Stimulated activated effector memory CD8-positive, alpha-beta T cell treated with anti-CD3 and anti-CD28 coated beads, Interleukin-12 subunit alpha, Interleukin-12 subunit beta, amount 100 ng/mL, for 72 hours (primary cell): ENCODE data around the gene CALCA.

Experiments used
- ATAC-seq: fragments of 150-1000 bp; cut with Tn5 transposase; 2 replicates; pipeline ENCODE4 v1.10.0; 2021
- DNase-seq, 2 donors: peaks; one replicate each; pipeline ENCODE4 v3.0.0; 2021 to 2022; ENCODE audit warnings: low spot score in 2 of 2
- H3K27ac Mint-ChIP-seq: one replicate; pipeline ENCODE4 v1.8.0; 2022; ENCODE audit warnings: mild to moderate bottlenecking, mixed read lengths
- H3K36me3 Mint-ChIP-seq: one replicate; pipeline ENCODE4 v1.8.0; 2022; ENCODE audit warnings: mild to moderate bottlenecking, mixed read lengths
- H3K4me1 Mint-ChIP-seq: one replicate; pipeline ENCODE4 v1.8.0; 2022; ENCODE audit warnings: mixed read lengths
- H3K4me3 Mint-ChIP-seq: one replicate; pipeline ENCODE4 v1.8.0; 2022; ENCODE audit warnings: mild to moderate bottlenecking, mixed read lengths
- H3K9me3 Mint-ChIP-seq: one replicate; pipeline ENCODE4 v1.8.0; 2022; ENCODE audit warnings: mixed read lengths

Gene CALCA

DNA sequence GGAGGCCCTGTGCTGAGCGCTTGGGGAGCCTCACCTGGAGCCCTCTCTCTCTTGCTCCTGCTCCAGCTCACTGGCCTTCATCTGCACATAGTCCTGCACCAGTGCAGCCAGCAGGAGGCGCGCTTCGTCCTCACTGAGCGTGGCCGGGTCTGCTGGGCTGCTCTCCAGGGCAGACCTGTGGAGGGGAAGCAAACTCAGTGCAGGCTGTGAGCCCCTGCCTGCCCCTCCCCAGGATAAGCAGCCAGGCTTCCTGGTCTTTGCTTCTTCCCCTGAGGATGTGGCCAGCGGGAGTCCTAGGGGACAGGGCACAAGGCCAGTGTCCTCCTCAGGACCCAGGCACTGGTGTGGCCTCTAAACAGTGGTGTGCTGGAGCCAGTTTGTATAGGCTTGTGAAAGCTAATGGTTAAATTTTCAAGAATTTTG is 2.2 kb downstream of the CALCA start:
- ATAC-seq (peak; percentile 68), DNase-seq (peak; percentile 62 to 85)
- no peaks in the 10 kb centered on the region for H3K9me3 Mint-ChIP-seq
- no peaks in the 10 kb centered on the region for H3K36me3 Mint-ChIP-seq
- peaks cover 33% of the 10 kb centered on the region for H3K4me1 Mint-ChIP-seq
- H3K4me3 Mint-ChIP-seq, result no peak overlapping the region
- no peak overlapping the region for H3K27ac Mint-ChIP-seq

DNA sequence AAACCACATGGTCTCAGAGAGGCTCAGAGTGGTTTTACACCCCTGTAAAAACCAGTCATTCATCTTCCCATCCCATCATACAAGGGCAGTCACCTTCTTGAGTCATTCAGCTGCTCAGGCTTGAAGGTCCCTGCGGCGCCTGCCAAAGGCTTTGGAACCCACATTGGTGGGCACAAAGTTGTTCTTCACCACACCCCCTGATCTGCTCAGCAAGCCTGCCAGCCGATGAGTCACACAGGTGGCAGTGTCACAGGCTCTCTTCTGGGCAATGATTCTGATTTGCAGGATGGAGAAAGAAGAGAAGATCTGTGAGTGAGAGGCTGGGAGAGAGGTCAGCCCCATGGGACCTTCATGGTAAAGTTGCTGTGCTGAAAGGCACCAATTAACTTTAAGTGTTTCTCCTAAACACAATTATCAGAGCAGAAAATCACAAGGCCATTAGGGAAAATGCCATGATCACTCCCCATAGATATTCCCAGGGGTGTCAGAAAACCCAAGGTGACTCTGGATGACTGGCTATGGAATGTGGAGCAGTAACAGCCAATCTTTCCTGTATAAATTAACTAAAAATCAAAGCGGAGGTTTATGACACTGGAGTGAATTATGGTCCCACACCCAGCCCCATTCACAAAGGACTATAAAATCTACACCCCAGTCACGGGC is 4.4 kb downstream of the CALCA start:
- peaks cover 11% of the 10 kb centered on the region for H3K4me1 Mint-ChIP-seq
- DNase-seq, result no peak
- H3K4me3 Mint-ChIP-seq, result no peak overlapping the region
- no peaks in the 10 kb centered on the region for H3K36me3 Mint-ChIP-seq
- ATAC-seq, result no peak
- no peaks in the 10 kb centered on the region for H3K9me3 Mint-ChIP-seq
- H3K27ac Mint-ChIP-seq, result no peak overlapping the region

DNA sequence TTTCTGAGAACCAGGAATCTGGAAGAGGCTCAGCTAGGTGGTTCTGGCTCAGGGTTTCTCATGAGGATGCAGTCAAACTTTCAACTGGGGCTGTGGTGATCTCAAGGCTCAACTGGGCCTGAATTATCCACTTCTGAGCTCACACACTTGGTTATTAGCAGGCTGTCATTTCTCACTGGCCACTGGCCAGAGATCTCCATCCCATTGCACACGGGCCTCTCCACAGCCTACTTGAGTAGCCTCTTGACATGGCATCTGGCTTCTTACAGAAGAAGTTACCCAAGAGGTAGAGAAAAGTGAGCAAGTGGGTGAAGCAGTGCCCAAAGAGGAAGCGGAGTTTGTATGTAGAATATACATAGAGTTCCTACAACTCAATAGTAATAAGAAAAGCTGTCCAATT is 16.0 kb downstream of the CALCA start:
- DNase-seq (no peak), ATAC-seq (no peak)
- no peak overlapping the region for H3K27ac Mint-ChIP-seq
- no peaks in the 10 kb centered on the region for H3K4me1 Mint-ChIP-seq
- H3K4me3 Mint-ChIP-seq, result no peak overlapping the region
- H3K36me3 Mint-ChIP-seq, result no peaks in the 10 kb centered on the region
- no peaks in the 10 kb centered on the region for H3K9me3 Mint-ChIP-seq

DNA sequence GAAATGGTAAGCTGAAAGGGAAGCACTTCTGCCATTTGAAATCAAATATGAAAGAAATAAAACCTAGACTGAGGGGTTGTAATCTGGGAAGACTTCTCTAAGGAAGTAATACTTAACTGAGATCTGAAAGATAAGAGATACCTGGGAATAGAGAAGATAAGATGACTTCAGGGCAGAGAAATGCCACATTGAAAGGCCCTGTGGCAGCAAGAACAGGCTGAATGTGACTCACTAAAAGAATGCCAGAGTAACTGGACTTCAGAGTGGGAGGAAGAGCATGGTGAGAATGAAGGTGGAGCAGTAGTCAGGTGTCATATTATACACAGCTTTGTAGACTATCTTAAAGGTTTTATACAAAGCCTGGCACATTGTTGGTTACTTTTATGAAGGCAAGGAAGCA is 17.6 kb downstream of the CALCA start:
- H3K27ac Mint-ChIP-seq, result no peak overlapping the region
- no peak for ATAC-seq
- H3K4me3 Mint-ChIP-seq, result no peak overlapping the region
- no peaks in the 10 kb centered on the region for H3K4me1 Mint-ChIP-seq
- no peaks in the 10 kb centered on the region for H3K36me3 Mint-ChIP-seq
- no peak for DNase-seq
- H3K9me3 Mint-ChIP-seq, result no peaks in the 10 kb centered on the region

DNA sequence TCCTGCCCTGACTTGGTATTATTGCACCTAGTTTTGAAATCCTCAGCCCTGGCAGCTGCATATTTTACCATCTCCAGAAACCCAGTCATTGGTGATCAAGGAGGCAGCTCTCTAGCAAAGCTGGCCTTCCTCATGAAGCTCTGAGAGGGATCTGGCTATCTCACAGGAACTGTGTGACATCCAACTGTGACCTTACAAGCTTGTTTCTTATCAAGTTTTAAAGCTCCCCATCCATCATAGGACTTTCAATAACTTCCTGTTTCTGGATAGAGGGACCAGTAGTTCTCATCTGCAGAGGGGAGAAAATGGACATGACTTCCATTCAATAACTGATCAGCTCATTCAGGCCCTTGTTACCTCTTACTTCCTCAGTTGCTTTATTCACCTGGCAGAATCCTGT is 18.2 kb downstream of the CALCA start:
- Mint-ChIP-seq H3K36me3 (no peaks in the 10 kb centered on the region), H3K4me1 (no peaks in the 10 kb centered on the region), H3K4me3 (no peak overlapping the region), H3K9me3 (no peaks in the 10 kb centered on the region), H3K27ac (no peak overlapping the region)
- ATAC-seq (no peak), DNase-seq (no peak)

DNA sequence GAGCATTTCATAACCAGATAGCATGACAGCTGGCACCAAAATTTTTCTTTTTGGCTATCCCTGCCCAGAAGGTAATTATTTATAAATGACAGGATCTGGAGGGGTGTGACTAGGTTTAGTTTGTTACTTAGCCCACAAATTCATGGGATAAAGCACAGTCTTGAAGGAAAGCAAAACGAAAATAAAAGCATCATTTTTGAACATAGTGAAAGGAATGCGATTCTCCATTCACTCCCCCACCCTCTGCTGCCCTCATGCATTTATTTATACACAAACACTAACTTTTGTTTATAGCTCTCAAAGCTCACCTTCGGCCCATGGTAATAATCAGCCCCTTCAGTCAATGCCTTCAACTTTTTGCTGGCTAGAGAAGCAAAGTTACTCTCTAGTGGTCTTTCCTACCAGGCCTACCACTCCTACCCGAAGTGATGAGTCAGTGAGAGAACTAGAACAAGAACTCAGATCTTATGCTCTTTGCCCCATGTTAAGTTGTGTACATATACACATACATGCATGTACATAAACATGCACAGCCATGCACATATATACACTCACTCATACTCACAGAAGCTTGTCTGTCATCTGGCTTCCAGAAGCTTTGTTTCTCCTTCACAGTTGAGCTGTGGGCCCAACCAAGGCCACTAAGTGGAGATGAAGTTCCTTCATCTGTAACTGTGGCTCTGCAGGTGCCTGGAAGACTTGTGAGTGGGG is 22.6 kb downstream of the CALCA start:
- Mint-ChIP-seq H3K4me3 (no peak overlapping the region), H3K9me3 (no peaks in the 10 kb centered on the region), H3K27ac (no peak overlapping the region), H3K4me1 (no peaks in the 10 kb centered on the region), H3K36me3 (no peaks in the 10 kb centered on the region)
- no peak for ATAC-seq
- no peak for DNase-seq

DNA sequence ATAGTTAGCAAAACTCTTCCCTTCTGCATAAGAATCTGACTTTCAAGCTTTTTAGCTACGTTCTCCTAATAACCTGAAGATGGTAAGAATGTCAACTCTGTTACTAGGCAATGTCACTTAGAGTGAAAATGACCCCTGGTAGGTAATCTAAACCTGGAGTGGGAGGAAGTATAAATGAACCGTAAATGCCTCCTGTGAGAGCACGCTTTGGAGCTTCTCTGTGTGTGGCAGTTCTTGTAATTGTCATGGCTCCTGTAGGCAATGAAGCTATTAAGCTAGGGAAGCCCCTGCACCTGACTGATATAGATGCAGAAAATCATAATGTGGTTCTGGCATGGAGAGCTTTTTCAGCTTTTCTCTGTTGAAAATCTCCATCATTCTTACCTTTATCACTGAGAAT is 29.4 kb downstream of the CALCA start:
- no peaks in the 10 kb centered on the region for H3K9me3 Mint-ChIP-seq

DNA sequence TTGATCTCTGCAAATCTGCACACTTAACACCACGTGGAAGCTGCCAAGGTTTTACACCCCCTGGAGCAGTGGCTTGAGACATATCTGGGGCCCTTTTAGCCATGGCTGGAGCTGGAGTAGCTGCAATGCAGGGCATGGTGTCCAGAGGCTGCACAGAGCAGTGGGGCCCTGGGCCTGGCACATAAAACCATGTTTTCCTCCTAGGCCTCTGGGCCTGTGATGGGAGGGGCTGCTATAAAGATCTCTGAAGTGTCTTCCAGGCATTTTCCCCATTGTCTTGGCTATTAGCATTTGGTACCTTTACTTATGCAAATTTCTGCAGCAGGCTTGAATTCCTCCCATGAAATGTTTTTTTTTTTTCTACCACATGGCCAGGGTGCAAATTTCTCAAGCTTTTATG is 33.2 kb downstream of the CALCA start:
- H3K4me1 Mint-ChIP-seq, result no peaks in the 10 kb centered on the region
- H3K4me3 Mint-ChIP-seq, result no peak overlapping the region
- H3K9me3 Mint-ChIP-seq, result no peaks in the 10 kb centered on the region
- ATAC-seq, result no peak
- no peaks in the 10 kb centered on the region for H3K36me3 Mint-ChIP-seq
- no peak overlapping the region for H3K27ac Mint-ChIP-seq
- DNase-seq, result no peak

More for the DNA sequence above, 29.4 kb downstream of the CALCA start:
- DNase-seq, result no peak
- no peak for ATAC-seq
- H3K36me3 Mint-ChIP-seq, result no peaks in the 10 kb centered on the region
- no peak overlapping the region for H3K4me3 Mint-ChIP-seq
- H3K4me1 Mint-ChIP-seq, result no peaks in the 10 kb centered on the region
- no peak overlapping the region for H3K27ac Mint-ChIP-seq

DNA sequence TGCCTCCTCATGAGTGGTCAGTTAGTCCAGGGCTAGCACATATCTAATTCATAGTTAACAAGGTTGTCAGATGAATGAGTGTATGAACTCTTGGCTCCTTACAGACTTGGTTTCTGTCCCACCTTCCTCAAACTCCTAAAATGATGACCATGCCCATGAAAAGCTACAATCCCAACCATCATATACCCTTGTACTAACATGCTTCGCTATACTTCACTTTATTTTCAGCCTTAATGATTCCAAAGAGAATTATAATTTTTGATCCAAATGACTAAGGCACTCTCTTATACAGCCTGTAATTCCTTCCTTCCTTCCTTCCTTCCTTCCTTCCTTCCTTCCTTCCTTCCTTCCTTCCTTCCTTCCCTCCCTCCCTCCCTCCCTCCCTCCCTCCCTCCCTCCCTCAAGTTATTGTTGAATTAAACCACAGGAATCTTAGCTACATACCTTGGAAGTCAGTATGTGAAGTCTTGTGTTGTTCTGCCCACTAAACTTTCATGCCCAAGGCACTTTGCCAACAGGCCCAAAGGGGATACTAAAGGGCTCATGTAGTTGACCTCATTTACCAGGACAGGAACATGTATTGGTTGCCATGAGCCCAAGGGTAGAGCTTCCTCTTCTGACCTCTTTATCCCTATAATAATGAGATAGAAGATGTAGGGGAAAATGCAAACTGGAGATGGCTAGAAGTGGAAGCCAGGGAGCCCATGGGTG is 37.4 kb downstream of the CALCA start:
- DNase-seq, result no peak
- ATAC-seq, result no peak
- no peaks in the 10 kb centered on the region for H3K36me3 Mint-ChIP-seq
- no peak overlapping the region for H3K27ac Mint-ChIP-seq
- H3K4me3 Mint-ChIP-seq, result no peak overlapping the region
- no peaks in the 10 kb centered on the region for H3K4me1 Mint-ChIP-seq
- no peaks in the 10 kb centered on the region for H3K9me3 Mint-ChIP-seq

DNA sequence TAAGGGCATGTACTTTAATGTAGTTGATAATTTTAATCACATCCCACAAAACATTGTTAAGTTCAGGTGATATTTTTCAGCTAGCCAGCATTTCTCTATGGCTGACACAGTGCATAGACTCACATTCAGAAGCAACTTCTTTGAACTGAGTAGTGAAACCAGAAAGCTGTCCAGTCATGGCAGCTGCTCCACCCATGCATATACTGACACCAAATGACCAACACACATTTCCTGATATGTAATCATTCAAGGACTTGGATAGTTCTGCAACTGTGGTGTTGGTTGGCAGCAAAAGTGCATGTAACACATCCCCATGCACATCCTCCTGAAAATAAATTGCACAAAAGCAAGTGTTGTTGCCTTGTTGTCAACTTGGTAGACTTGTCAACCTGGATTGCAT is 39.7 kb downstream of the CALCA start:
- H3K27ac Mint-ChIP-seq, result no peak overlapping the region
- H3K9me3 Mint-ChIP-seq, result peaks cover 3% of the 10 kb centered on the region
- ATAC-seq (peak; percentile 46), DNase-seq (no peak)
- no peak overlapping the region for H3K4me3 Mint-ChIP-seq
- H3K36me3 Mint-ChIP-seq, result no peaks in the 10 kb centered on the region
- H3K4me1 Mint-ChIP-seq, result no peaks in the 10 kb centered on the region

DNA sequence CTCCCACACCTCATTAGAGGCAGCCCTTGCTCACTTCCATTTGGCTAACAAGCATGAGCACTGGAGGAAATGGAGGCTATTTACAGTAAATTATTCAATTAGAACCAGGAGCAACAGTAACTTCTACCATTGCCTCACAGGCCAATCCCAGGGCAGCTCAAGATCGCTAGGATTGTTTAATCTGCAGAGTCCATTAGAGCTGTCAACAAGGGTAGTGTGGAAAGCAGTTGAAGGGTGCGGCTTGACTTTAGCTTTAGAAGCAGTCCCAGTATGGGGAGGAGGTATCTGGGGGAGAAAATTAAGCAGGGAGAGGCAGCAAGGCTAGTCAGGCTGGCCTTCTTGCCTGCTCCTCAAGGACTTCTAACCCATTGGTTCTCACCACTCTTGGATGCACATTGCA is 41.8 kb downstream of the CALCA start:
- no peaks in the 10 kb centered on the region for H3K36me3 Mint-ChIP-seq
- H3K4me1 Mint-ChIP-seq, result no peaks in the 10 kb centered on the region
- H3K9me3 Mint-ChIP-seq, result peaks cover 3% of the 10 kb centered on the region
- H3K27ac Mint-ChIP-seq, result no peak overlapping the region
- no peak for ATAC-seq
- DNase-seq, result no peak
- no peak overlapping the region for H3K4me3 Mint-ChIP-seq

DNA sequence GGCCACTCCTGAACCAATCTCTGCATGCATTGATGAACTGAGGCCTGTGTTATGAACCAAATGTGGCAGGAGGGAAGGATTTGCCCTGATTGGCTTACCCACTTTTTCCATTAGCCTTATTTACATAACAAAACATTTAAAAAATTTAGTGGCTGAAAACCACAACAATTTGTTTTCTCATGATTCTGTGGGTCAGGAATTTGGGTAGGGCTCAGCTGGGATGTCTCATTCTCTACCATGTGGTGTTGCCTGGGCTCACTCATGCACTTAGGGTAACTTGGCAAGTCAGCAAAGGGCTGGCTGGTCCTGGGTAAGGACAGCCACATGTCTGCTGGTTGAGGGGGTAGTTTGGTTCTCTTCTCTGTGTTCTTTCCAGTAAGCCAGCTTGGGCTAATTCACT is 45.0 kb downstream of the CALCA start:
- no peak for ATAC-seq
- Mint-ChIP-seq H3K27ac (no peak overlapping the region), H3K4me3 (no peak overlapping the region), H3K9me3 (peaks cover 3% of the 10 kb centered on the region), H3K4me1 (no peaks in the 10 kb centered on the region), H3K36me3 (no peaks in the 10 kb centered on the region)
- no peak for DNase-seq

DNA sequence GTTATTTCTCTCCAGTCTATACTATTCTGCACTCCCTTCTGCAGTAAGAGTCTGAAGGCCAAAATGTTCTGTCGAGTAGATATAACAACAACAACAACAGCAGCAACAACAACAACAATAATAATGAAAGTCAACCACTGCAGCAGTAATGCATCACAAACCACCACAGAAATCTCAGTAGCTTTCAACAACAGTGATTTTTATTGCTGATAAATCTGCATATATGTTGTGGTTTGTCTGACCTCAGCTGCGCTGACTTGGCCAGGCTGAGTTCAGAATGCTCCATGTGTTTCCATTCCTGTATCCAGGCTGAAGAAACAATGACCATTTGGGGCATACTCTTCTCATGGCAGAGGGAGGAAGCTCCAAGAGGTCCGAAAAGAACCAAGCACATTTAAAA is 47.8 kb downstream of the CALCA start:
- Mint-ChIP-seq H3K27ac (no peak overlapping the region), H3K9me3 (peaks cover 3% of the 10 kb centered on the region), H3K36me3 (no peaks in the 10 kb centered on the region), H3K4me1 (no peaks in the 10 kb centered on the region), H3K4me3 (no peak overlapping the region)
- DNase-seq (no peak), ATAC-seq (no peak)
